OCI-LY3 (cell line): ENCODE results near the gene TNFRSF1B.

Source experiments
- EZH2phosphoT487 ChIP-seq: fragments of 200-600 bp; shearing (Covaris generic); IDR thresholded peaks from 2 replicates; pipeline ENCODE4 v1.6.1; 2018; ENCODE audit warnings: antibody characterized with exemption, mixed run types, low read depth
- TF ChIP-seq, protein P1 (sequence below): fragments of 200-600, 300-600 bp; sonication (generic); IDR thresholded peaks from 2 replicates; pipeline ENCODE4 v1.5.1; 2014; ENCODE audit warnings: antibody characterized with exemption, low read length, low read depth

DNA sequence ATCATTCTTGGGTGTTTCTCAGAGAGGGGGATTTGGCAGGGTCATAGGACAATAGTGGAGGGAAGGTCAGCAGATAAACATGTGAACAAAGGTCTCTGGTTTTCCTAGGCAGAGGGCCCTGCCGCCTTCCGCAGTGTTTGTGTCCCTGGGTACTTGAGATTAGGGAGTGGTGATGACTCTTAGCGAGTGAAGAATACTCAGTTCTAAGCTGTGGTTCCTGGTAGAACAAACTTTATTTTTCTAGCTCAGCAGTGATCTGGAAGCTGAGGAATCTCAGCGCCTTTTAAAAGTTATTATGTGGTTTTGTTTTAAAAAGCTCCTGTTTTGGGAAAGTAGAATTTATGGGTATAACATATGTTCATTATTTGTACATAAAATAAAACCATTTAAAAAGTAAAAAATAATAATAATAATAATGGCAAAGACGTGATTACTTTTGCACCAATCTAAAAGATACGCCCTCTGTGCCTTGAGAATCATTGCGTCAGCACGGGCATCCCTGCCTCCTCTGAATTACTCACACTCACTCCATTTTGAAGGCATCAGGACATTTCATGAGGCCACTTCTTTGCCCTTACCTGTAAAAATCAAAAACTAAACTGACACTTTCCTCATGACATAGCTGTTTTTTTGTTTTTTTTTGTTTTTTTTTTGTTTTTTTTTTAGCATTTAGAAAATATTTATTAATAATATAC is 29.7 kb upstream of the TNFRSF1B start:
- TF ChIP-seq, protein P1, sequence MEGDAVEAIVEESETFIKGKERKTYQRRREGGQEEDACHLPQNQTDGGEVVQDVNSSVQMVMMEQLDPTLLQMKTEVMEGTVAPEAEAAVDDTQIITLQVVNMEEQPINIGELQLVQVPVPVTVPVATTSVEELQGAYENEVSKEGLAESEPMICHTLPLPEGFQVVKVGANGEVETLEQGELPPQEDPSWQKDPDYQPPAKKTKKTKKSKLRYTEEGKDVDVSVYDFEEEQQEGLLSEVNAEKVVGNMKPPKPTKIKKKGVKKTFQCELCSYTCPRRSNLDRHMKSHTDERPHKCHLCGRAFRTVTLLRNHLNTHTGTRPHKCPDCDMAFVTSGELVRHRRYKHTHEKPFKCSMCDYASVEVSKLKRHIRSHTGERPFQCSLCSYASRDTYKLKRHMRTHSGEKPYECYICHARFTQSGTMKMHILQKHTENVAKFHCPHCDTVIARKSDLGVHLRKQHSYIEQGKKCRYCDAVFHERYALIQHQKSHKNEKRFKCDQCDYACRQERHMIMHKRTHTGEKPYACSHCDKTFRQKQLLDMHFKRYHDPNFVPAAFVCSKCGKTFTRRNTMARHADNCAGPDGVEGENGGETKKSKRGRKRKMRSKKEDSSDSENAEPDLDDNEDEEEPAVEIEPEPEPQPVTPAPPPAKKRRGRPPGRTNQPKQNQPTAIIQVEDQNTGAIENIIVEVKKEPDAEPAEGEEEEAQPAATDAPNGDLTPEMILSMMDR = no peak
- TF ChIP-seq EZH2phosphoT487 = no peak
